Measurements from ENCODE around the gene COL5A3.
"Not testable (repeated sequence)": the region's sequence is repeated elsewhere in the genome, so short reads cannot be mapped to it uniquely, and the experiment has no call there.

COL5A3 gene
- 0.39 to 39.0 (median 4.2) reads per million in 9 experiments for total RNA-seq

GRCh38 chr19:10010247-10010691 lies at the start of gene COL5A3:
COL5A3 (minus strand) TSS chr19:10010504; CDS start chr19:10010385, 119 bp downstream.
- peak within 1 kb of the TSS in 1 of 2 donors; percentile 4 for H3K27ac Mint-ChIP-seq

GRCh38 chr19:10052602-10053360 lies 42.5 kb upstream of the COL5A3 start:
- ATAC-seq (replicated peaks) (no peak), DNase-seq (no peak)
- H3K4me3 Mint-ChIP-seq: no peak overlapping the region
- peaks cover 15 to 20% of the 10 kb centered on the region in 2 donors for H3K27me3 Mint-ChIP-seq
- no peaks in the 10 kb centered on the region for H3K9me3 Mint-ChIP-seq
- no peaks in the 10 kb centered on the region for H3K36me3 Mint-ChIP-seq (ENCODE audit: insufficient read depth)
- peak overlapping the region in 1 of 2 donors; percentile 35 for H3K27ac Mint-ChIP-seq
- H3K4me1 Mint-ChIP-seq (ENCODE audit: low read depth in 2 of 2): peaks cover 3 to 6% of the 10 kb centered on the region in 2 donors

More at GRCh38 chr19:10010247-10010691, at the start of gene COL5A3:
- Mint-ChIP-seq H3K27me3 (peaks cover 75 to 84% of the 10 kb centered on the region in 2 donors), H3K4me1 (ENCODE audit: low read depth in 2 of 2) (peaks cover 27 to 37% of the 10 kb centered on the region in 2 donors), H3K4me3 (peak within 1 kb of the TSS; percentile 54 to 70), H3K9me3 (peaks cover 0 to 2% of the 10 kb centered on the region in 2 donors), H3K36me3 (ENCODE audit: insufficient read depth) (peaks cover 9% of the 10 kb centered on the region)
- ATAC-seq (replicated peaks) (no peak), DNase-seq (no peak)

GRCh38 chr19:10049626-10050025 lies 39.3 kb upstream of the COL5A3 start:
- no peak overlapping the region for H3K4me3 Mint-ChIP-seq
- ATAC-seq (replicated peaks) (no peak), DNase-seq (no peak)
- H3K36me3 Mint-ChIP-seq (ENCODE audit: insufficient read depth): no peaks in the 10 kb centered on the region
- H3K27me3 Mint-ChIP-seq: peaks cover 24 to 34% of the 10 kb centered on the region in 2 donors
- H3K9me3 Mint-ChIP-seq: no peaks in the 10 kb centered on the region
- no peak overlapping the region for H3K27ac Mint-ChIP-seq
- H3K4me1 Mint-ChIP-seq (ENCODE audit: low read depth in 2 of 2): peaks cover 3 to 4% of the 10 kb centered on the region in 2 donors

- no peaks in the 10 kb centered on the region for H3K9me3 Mint-ChIP-seq
- peaks cover 3 to 6% of the 10 kb centered on the region in 2 donors for H3K4me1 Mint-ChIP-seq (ENCODE audit: low read depth in 2 of 2)
- no peaks in the 10 kb centered on the region for H3K36me3 Mint-ChIP-seq (ENCODE audit: insufficient read depth)
- peaks cover 53 to 76% of the 10 kb centered on the region in 2 donors for H3K27me3 Mint-ChIP-seq
- no peak for DNase-seq
- no peak overlapping the region for H3K4me3 Mint-ChIP-seq
- ATAC-seq (replicated peaks): no peak
- no peak overlapping the region for H3K27ac Mint-ChIP-seq
Observed at GRCh38 chr19:10045371-10045770, 35.1 kb upstream of the COL5A3 start.

- DNase-seq (no peak), ATAC-seq (replicated peaks) (no peak)
- Mint-ChIP-seq H3K36me3 (ENCODE audit: insufficient read depth) (no peaks in the 10 kb centered on the region), H3K9me3 (no peaks in the 10 kb centered on the region), H3K27me3 (peaks cover 54 to 86% of the 10 kb centered on the region in 2 donors), H3K4me3 (no peak overlapping the region), H3K4me1 (ENCODE audit: low read depth in 2 of 2) (peaks cover 3 to 6% of the 10 kb centered on the region in 2 donors), H3K27ac (no peak overlapping the region)
Observed at GRCh38 chr19:10044390-10044789, 34.1 kb upstream of the COL5A3 start.

GRCh38 chr19:10043286-10043927 lies 33.1 kb upstream of the COL5A3 start:
- DNase-seq: no peak
- no peak overlapping the region for H3K27ac Mint-ChIP-seq
- H3K9me3 Mint-ChIP-seq: no peaks in the 10 kb centered on the region
- no peak overlapping the region for H3K4me3 Mint-ChIP-seq
- peaks cover 60 to 96% of the 10 kb centered on the region in 2 donors for H3K27me3 Mint-ChIP-seq
- no peak for ATAC-seq (replicated peaks)
- H3K4me1 Mint-ChIP-seq (ENCODE audit: low read depth in 2 of 2): peaks cover 3 to 4% of the 10 kb centered on the region in 2 donors
- H3K36me3 Mint-ChIP-seq (ENCODE audit: insufficient read depth): peaks cover 3% of the 10 kb centered on the region

GRCh38 chr19:10037809-10038208 lies 27.5 kb upstream of the COL5A3 start:
- DNase-seq (no peak), ATAC-seq (replicated peaks) (no peak)
- H3K27me3 Mint-ChIP-seq: peaks cover 46 to 69% of the 10 kb centered on the region in 2 donors
- H3K27ac Mint-ChIP-seq: no peak overlapping the region
- H3K4me3 Mint-ChIP-seq: no peak overlapping the region
- peaks cover 3% of the 10 kb centered on the region for H3K36me3 Mint-ChIP-seq (ENCODE audit: insufficient read depth)
- H3K9me3 Mint-ChIP-seq: no peaks in the 10 kb centered on the region
- H3K4me1 Mint-ChIP-seq (ENCODE audit: low read depth in 2 of 2): no peaks in the 10 kb centered on the region

GRCh38 chr19:10037367-10037766 lies 27.1 kb upstream of the COL5A3 start:
- ATAC-seq (replicated peaks): no peak
- H3K36me3 Mint-ChIP-seq (ENCODE audit: insufficient read depth): peaks cover 3% of the 10 kb centered on the region
- H3K9me3 Mint-ChIP-seq: no peaks in the 10 kb centered on the region

GRCh38 chr19:10036601-10037071 lies 26.3 kb upstream of the COL5A3 start:
- H3K9me3 Mint-ChIP-seq: no peaks in the 10 kb centered on the region
- peaks cover 45 to 68% of the 10 kb centered on the region in 2 donors for H3K27me3 Mint-ChIP-seq
- H3K27ac Mint-ChIP-seq: no peak overlapping the region
- no peak overlapping the region for H3K4me3 Mint-ChIP-seq
- H3K36me3 Mint-ChIP-seq (ENCODE audit: insufficient read depth): peaks cover 3% of the 10 kb centered on the region
- no peak for ATAC-seq (replicated peaks)
- no peak for DNase-seq
- H3K4me1 Mint-ChIP-seq (ENCODE audit: low read depth in 2 of 2): peaks cover 0 to 3% of the 10 kb centered on the region in 2 donors

More at GRCh38 chr19:10037367-10037766, 27.1 kb upstream of the COL5A3 start:
- H3K4me3 Mint-ChIP-seq: no peak overlapping the region
- H3K4me1 Mint-ChIP-seq (ENCODE audit: low read depth in 2 of 2): no peaks in the 10 kb centered on the region
- H3K27me3 Mint-ChIP-seq: peaks cover 48 to 69% of the 10 kb centered on the region in 2 donors
- no peak overlapping the region for H3K27ac Mint-ChIP-seq
- DNase-seq: no peak

GRCh38 chr19:10033614-10034013 lies 23.3 kb upstream of the COL5A3 start:
- Mint-ChIP-seq H3K9me3 (no peaks in the 10 kb centered on the region), H3K36me3 (ENCODE audit: insufficient read depth) (no peaks in the 10 kb centered on the region), H3K4me3 (no peak overlapping the region), H3K27ac (no peak overlapping the region), H3K27me3 (peaks cover 28 to 37% of the 10 kb centered on the region in 2 donors), H3K4me1 (ENCODE audit: low read depth in 2 of 2) (peaks cover 0 to 3% of the 10 kb centered on the region in 2 donors)
- DNase-seq (no peak), ATAC-seq (replicated peaks) (no peak)

GRCh38 chr19:10027158-10027997 lies 17.1 kb upstream of the COL5A3 start:
- Mint-ChIP-seq H3K36me3 (ENCODE audit: insufficient read depth) (no peaks in the 10 kb centered on the region), H3K27me3 (peaks cover 18 to 23% of the 10 kb centered on the region in 2 donors), H3K4me3 (no peak overlapping the region), H3K9me3 (no peaks in the 10 kb centered on the region), H3K4me1 (ENCODE audit: low read depth in 2 of 2) (peaks cover 0 to 6% of the 10 kb centered on the region in 2 donors), H3K27ac (no peak overlapping the region)
- peak; percentile 64 to 75 (median 75) for DNase-seq
- peak; percentile 93 for ATAC-seq (replicated peaks)

- Mint-ChIP-seq H3K4me1 (ENCODE audit: low read depth in 2 of 2) (peaks cover 0 to 5% of the 10 kb centered on the region in 2 donors), H3K9me3 (no peaks in the 10 kb centered on the region), H3K27ac (no peak overlapping the region), H3K27me3 (peaks cover 15 to 21% of the 10 kb centered on the region in 2 donors), H3K4me3 (no peak overlapping the region), H3K36me3 (ENCODE audit: insufficient read depth) (no peaks in the 10 kb centered on the region)
- DNase-seq (no peak), ATAC-seq (replicated peaks) (no peak)
Observed at GRCh38 chr19:10026744-10027143, 16.4 kb upstream of the COL5A3 start.

- H3K4me3 Mint-ChIP-seq, DNase-seq: not testable (repeated sequence)
Observed at GRCh38 chr19:10023096-10023495, 12.8 kb upstream of the COL5A3 start.

More at GRCh38 chr19:10023096-10023495, 12.8 kb upstream of the COL5A3 start:
- Mint-ChIP-seq H3K27me3 (peaks cover 21 to 35% of the 10 kb centered on the region in 2 donors), H3K27ac (peak overlapping the region in 1 of 2 donors; percentile 6)
- not testable (repeated sequence) for ATAC-seq (replicated peaks); H3K36me3 Mint-ChIP-seq (ENCODE audit: insufficient read depth); H3K4me1 Mint-ChIP-seq (ENCODE audit: low read depth in 2 of 2); H3K9me3 Mint-ChIP-seq

All from effector memory CD8-positive, alpha-beta T cell (primary cell).